MV-4-11 (cell line): Measurements from ENCODE around the gene CREB3.

Experiments
- DNase-seq: peaks from one replicate; lab custom pipeline; 2025; lab: John Stamatoyannopoulos, UW

The CREB3 gene

GRCh38 chr9:35781066-35781465, 48.6 kb downstream of the CREB3 start:
- DNase-seq, result no peak

GRCh38 chr9:35783418-35783817, 51.0 kb downstream of the CREB3 start:
- DNase-seq, result no peak
